SW480 (cell line): ENCODE results near the gene SDK1.

Experiments used
- DNase-seq: peaks from one replicate; pipeline ENCODE4 v3.0.0-alpha.2; 2016; ENCODE audit warnings: low spot score

Gene SDK1

DNA sequence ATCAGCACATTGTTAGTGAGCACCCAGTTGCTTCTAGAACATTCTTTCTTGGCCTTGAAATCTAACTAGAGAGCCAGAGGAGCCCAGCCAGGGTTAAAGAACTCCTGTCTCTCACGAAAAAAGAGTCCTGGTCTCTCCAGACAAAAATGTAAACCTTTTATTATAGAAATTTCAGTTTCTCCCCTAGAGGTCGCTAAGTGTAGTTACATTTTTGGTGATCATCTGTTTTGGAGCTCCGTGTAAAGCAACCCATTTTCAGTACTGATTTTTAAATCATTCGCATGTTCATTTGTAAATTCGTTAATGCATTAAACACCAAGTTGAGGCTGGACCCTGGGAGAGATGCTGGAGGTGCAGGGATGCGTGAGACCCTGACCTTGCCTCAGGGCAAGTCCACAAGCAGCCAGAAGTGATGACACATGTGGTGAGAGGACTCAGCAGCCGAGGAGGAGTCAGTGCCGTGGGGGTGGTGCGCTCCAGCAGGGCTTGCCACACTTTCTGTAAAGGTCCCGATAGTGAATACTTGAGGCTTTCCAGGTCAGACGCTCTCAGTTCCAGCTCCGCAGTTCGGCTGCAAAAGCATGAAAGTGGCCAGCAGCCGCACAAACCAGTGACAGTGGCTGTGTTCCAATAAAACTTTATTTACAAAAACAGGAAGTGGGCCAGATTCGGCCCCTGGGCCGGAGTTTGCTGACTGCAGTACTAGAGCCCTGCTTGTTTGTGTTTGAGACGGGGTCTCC, 802.5 kb downstream of the SDK1 start:
- peak; percentile 35 for DNase-seq

DNA sequence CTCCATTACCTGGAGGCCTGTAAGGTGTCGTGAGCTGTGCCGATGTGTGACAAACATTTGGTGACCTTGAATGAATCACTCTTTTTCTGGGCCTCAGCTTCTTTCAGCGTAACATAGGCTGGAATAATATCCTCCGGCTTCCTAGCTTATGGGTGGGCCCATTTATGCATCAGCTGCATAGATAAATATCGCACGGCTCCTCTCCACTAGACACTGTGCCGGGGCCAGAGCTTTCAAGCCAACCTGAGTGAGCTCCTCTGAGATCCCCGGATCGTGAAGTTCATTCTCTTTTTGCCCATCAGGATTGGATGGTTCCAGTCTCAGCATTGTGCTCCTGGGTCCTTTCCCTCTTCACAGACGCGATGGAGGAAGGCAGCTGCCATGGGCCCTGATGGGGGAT, 806.8 kb downstream of the SDK1 start:
- DNase-seq: no peak

DNA sequence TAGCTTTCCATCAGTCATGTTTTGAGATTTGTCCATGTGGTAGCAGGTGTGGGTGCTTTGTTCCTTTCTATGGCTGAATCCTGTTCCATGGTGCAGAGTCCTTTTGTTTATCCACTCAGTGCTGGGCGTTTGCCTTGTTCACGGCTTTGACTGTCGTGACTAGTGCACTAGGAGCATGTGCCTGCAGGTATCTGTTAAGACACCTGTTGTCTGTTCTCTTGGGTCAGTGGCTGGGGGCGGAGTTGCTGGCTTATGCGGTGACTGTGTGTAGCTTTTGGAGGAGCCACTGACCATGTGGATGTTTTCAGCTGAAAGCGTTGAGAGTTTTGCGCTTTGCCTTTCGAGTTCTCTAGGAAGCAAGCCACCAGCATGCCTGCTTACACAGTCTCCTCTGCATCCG, 807.9 kb downstream of the SDK1 start:
- no peak for DNase-seq

DNA sequence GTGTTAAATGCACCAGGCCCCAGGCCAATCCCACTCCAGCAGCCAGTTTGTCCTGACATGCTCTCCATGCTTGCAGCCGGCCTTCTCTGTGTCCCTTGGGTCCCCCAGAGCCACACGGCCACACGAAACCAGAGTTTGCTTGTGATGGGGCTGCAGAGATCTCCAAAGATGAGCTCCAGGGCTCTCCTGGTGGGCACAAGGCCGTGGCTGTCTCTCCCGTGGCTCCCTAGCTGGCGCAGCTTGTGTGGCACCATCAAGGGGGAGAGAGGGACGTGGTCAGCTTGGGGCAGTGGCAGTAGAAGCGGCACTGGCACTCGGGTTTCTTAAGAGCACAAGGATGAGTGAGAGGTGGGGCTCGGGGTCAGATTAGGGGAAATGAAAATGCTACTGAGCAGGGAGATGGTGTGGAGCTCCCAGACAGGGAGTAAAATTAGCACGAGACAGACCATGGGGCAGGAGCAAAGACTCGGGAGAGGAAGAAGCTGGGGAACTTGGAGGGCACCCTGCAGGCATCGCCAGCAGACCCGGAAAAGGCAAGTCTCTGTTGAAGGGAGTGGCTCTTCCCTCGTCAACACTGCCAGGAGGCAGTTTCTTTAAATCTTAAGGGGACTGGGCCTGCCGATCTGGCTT, 808.5 kb downstream of the SDK1 start:
- DNase-seq: no peak

DNA sequence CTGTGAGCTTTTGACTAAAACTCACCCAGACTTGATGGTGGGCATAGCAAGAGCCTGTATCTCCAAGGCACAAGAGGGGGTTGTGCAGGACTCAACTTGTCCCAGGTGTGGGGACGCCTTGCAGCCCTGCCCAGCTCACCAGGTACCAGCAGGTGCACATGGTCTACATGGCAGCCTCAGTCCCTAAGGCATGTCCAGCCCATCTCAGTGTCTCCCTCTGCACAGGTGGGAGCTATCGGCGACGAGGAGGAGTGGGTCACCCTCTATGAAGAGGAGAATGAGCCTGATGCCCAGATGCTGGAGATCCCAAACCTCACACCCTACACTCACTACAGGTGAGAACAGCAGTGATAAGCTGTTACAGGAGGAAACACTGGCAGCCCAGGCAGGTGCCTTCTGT, 809.4 kb downstream of the SDK1 start:
- no peak for DNase-seq

DNA sequence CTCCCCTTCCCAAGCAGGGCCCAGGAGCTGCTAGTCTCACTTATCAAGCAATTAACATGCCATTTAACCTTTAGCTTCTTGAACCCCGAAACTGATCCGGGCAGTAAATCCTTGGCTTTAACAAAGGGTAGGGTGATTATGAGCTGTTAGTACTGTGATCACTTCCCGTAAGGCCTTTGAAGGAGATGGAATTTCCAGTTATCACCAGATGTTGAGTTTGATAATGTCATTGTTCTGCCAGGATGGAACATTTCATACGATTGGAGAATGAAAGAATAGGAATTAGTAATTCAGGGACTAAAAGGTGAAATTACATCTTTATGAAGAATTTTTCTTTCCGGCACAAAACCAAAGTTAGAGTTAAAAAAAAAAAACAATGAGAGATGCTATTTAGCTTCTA, 810.1 kb downstream of the SDK1 start:
- no peak for DNase-seq

DNA sequence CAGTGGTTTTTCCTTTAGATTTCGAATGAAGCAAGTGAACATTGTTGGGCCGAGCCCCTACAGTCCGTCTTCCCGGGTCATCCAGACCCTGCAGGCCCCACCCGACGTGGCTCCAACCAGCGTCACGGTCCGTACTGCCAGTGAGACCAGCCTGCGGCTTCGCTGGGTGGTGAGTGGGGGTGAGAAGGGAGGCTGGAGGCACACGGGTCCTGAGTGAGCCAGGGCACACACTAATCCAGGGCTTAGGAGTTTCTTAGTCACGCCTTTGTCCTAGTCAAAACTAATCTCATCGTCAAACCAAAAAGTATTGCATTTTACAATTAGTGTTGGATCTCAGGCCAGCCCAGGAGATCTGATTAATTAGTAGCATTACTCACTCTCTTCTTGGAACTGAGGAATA, 812.2 kb downstream of the SDK1 start:
- DNase-seq: no peak

DNA sequence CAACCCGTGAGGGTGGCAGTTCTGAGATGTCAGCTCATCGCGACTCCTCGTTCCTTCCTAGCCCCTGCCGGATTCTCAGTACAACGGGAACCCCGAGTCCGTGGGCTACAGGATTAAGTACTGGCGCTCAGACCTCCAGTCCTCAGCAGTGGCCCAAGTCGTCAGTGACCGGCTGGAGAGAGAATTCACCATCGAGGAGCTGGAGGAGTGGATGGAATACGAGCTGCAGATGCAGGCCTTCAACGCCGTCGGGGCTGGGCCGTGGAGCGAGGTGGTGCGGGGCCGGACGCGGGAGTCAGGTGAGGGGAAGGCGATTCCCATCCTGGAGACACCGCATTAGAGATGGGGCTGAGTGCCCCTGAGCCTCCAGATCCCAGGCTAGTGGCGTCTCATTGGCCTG, 812.9 kb downstream of the SDK1 start:
- no peak for DNase-seq

DNA sequence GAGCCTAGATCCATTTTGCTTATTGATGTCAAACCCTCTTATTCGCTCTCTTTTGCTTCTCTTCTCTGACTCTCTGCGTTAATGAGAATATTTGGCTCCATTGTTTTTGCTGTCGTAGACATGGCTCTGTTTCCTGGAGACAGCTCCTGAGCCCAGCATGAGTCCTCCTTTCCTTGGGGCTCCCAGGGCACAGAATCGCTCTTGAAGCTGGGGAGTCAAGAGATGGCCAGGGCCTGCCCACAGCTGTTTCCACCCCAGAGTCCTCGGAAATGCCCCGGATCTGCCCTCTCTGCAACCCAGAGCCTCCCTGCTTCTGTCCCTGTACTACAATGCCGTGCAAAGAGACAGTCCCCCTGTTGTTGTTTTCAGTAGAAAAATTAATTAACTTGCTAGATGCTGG, 814.4 kb downstream of the SDK1 start:
- DNase-seq: no peak

DNA sequence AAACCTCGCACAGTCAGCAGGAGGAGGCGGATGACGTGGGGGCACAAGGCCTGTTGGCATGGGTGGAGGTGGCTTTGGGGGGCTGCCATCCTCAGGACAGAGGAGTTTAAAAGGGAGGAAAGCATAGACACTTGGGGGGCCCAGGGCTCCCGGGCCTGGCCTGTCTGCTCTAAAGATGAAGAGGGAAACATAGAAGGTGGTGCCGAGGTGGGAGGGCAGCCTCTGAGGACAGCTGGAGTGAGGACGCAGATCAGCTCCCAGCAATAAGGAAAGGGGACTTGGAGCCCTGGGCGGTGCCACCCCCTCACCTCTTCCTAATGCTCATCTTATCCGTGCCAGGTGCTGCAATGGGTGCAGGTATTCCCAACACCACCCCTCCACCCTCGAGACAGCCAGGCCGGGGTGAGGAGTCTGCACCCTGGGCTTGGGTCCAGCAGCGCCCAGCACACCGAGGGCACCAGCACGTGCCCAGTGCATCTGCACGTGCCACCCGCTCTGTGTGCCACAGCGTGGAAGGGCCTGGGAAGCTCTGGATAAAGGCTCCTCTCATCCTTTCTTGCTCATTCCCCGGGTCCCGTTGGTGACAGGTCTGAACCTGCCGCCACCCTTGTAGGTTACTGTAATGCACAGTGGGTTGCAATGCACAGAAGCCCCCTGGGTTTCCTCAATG, 815.0 kb downstream of the SDK1 start:
- no peak for DNase-seq

DNA sequence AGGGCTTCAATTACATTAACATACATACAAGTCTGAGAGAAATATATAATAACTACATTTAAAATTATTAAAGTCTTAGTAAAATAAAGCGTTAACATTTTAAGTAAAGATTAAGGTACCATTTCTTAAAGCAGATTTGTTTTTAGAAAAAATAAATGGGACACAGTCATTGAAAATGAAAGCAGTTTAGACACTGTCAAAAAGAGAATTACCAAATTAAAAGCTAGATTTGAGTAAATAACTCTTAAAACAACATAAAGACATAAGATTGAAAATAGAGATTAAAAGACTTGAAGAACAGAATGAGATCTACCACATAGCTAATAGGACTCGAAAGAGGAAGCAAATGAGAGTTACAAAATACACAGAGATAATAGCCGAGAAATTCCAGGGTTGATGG, 818.8 kb downstream of the SDK1 start:
- DNase-seq: no peak

DNA sequence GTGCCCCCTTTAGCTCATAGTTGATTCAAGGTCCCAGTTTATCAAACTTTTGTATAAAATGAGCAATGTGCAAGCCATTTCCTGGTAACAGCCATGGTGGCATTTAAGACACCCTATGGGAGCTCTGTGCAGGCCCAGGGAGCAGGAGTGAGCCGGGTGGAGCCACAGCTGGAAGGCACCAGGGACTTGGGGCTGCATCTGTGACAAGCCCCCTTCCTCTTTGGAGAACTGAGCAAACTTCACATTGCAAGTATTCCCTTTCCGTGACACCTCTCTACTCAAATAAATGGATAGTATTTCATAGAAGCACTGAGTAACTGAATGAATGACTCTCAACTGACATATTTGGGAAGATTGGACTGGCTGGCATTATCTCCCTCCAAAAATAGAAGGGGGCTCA, 822.3 kb downstream of the SDK1 start:
- DNase-seq: no peak

DNA sequence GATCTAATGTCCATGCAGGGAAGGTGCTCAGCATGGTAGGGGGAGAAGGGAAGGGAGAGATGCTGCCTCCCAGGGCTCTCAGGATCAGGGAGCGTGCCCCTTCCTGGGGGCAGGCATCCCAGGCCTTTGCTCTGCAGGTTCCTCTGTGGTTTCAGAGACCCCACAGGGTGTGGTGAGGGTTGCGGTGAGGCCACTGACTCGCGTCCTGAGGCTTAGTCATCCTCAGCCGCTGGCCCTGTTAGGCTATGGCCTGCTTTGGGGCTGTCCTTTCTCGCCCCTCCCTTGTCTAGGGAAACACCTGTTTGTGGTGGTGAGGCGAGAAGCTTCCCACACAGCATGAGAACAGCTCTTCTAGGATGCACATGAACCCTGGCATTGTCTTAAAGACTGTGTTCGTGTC, 822.8 kb downstream of the SDK1 start:
- peak; percentile 89 for DNase-seq

DNA sequence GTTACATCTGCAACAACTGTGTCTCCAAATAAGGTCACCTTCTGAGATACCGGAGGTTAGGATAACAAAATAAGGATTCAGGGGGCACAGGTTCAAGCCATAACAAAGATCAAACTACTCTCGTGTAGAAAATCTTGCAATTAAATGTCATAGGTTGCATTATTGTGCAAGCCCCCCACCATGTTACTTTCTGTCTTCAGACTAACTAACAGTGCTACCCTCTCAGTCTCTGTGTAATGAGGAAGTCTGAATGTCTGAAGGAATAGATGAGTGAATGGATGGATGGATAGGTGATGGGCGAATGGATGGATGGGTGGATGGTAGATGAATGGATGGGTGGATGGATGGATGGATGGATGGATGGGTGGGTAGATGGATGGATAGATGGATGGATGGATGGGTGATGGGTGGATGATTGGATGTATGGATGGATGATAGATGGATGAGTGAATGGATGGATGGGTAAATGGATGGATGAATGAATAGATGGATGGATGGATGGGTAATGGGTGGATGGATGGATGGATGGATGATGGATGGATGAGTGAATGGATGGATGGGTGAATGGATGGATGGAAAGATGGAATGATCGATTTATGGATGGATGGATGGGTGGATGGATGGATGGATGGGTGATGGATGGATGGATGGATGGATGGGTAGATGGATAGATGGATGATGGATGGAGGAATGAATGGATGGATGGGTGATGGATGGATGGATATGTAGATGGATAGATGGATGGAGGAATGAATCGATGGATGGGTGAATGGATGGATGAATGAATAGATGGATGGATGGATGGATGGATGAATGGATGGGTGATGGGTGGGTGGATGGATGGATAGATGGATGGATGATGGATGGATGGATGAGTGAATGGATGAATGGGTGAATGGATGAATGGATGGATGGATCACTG, 823.8 kb downstream of the SDK1 start:
- DNase-seq: no peak

DNA sequence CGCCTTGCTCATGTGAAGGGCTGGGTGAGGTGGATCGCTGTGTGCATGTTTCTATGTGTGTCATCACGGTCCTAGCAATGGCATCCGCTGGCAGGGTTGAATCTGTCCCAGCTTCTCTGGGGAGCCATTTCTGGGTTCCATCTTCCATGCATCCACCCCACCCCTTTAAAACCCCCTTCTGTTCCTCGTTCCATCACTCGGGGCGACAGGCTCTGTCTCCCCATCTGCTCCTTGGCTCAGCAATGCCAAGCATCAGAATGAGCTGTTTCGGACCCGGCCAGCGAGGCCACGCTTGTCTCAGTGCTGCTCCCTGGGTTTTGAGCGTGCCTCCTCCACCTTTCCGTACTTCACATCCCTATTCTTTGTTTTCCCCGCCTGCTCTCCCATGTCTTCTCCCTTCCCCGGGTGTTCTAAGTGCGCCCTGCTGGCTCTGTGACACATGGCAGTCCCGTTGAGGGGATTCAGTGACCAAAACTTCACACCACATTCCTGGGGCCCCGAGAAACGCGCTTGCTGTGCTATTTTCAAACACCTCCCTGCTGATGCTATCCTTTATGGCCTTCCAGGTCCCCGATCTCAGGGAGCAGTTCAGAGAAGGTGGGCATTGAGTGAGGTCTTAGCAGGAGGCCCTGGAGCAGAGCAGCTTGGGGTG, 827.0 kb downstream of the SDK1 start:
- DNase-seq: no peak

DNA sequence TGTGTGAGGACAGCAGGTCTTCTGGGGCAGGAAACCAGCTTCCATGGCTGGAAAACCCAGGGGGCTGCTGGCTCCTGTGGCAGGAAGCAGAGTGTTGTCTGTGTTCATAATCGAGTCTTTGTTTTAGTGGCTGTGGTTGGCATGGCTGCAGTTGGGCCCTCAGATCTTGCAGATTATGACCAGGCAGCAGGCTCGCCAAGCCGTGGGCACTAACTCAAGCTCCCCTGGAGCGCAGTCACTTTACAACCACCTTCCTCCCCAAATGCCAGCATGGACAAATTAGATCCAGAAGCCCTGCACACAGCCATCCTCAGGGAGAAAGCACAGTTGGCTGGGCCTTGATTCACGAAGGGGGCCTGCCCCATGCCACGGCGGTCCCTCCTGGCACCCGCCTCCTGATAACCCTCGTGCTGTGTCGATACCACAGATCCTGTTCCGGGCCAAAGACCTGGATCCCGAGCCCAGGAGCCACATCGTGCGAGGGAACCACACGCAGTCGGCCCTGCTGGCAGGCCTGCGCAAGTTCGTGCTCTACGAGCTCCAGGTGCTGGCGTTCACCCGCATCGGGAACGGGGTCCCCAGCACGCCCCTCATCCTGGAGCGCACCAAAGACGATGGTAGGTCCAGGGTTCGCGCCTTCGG, 828.5 kb downstream of the SDK1 start:
- DNase-seq: peak; percentile 36

DNA sequence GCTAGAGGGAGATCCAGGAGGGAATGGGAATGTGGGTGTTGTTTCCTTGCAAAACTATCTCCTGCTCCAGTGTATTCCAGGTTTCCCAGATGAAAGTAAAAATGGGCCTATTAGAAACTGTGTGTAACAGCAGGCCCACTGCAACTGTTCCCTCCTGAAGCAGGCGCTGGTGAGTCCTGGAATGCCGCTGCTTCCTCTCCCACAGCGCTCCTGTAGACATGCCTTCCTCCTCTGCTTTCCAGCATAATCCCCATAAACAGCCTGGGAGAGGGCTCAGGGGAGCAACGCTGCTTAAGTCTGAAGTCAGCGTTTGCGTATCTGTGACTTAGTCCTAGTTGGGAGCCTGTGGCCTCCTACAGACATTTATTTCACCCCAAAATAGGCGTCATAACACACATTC, 830.0 kb downstream of the SDK1 start:
- no peak for DNase-seq

DNA sequence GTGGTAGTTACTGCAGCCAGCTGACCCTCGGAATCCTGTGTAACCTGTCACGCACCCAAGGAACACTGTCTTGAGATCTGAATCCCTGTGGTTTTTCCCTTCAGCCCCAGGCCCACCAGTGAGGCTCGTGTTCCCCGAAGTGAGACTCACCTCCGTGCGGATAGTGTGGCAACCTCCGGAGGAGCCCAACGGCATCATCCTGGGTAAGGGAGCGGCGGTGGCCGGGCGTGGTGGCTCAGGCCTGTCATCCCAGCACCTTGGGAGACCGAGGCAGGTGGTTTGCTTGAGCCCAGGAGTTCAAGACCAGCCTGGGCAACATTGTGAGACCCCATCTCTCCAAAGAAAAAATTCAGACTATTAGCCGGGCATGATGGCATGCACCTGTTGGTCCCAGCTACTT, 831.2 kb downstream of the SDK1 start:
- DNase-seq: no peak

DNA sequence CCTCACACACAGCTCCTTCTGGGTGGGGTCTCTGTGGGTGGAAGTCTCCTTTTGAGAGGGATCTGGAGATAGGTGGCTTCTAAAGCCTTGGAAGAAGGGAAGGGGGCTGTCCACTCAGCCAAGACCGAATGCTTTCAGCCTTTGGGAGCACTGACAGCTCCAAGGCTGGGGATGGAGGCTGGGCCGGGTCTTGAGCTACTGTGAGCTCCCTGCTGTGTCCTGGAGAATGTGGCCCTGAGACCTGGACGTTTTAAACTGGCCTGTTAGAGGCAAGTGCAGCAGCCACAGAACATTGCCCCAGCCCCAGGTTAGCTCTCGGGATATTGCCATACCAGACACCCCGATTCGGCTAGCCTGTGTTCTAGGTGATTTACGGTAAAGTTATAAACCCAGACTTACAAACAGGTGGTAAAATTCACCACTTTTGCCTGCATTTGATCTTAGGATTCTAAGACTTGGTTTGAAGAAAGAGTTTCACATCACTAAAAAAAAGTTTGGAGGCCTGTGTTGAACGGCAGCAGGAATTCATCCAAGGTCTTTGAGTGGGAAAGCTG, 832.5 kb downstream of the SDK1 start:
- no peak for DNase-seq

DNA sequence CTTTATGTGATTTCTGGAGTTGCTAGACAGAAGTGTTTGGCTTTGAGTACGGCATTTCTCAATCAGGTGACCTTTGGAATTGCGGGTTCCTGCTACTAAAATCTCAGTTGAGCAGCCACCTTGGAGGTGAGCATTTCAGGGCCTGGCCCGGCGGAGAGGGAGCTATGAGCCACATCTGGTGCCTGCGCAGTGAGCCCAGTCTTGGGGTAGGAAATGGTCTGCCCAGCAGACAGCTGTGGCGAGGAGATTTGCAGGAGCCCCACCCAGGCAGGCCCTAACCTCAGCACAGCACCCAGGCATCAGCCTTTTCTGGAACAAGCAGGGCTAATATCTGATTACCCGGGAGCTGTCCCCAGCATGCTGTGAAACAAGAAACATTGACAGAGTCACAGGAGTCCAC, 833.2 kb downstream of the SDK1 start:
- no peak for DNase-seq

DNA sequence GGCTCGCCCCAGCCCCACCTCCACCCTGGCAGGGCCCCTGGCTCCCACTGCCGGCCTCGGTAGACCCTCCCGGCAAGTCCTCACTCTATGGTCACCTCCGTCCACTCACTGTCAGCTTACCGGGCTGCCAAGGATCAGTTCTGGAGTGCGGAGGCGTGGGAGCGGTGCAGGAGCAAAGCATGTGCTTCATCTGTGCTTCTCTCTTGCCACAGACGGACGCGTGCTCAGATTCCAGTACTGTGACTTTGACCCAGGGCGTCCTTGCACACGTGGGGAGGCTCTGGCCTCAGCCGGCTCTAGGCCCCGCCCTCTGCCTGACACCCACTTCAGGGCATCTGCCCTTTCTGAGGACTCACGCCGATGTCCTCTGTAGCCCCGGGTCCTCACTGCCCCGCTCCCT, 833.6 kb downstream of the SDK1 start:
- DNase-seq: no peak
